GM18519 (cell line): ENCODE measurements around the gene HIC2.
"Not testable (repeated sequence)": the region's sequence is repeated elsewhere in the genome, so short reads cannot be mapped to it uniquely, and the experiment has no call there.

Experiments
- ATAC-seq: cut with Tn5 transposase; IDR thresholded peaks from one replicate; pipeline ENCODE4 v1.9.1; 2021; ENCODE audit warnings: mild to moderate bottlenecking, moderate library complexity; ENCODE audit not compliant: unreplicated experiment, low FRiP score

HIC2 gene

DNA sequence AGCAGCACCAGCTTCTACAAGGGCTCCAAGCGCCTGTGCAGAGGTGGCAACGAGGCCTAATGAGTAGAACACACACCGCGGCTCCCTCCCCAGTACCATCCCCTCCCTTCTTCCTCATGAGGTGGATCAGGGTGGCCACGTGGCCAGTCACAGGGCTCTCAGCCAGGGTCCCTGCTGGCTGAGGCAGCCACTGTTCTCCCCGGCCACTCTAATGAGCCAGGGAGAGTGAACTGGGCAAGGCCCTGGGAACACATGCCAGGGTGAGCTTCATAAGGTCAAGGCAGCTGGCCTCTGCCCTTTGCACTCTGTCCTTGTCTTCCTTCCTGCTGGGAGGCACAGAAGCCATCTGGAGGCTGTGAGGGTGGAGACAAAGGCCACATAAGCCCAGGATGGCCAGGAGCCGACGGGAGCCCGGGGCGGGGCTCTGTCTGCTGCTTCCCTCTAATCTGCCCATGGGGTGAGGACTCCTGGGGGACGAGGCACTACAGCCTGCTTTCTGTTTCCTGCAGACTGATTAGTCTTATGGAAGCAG is 72.0 kb downstream of the HIC2 start:
- not testable (repeated sequence) for ATAC-seq

DNA sequence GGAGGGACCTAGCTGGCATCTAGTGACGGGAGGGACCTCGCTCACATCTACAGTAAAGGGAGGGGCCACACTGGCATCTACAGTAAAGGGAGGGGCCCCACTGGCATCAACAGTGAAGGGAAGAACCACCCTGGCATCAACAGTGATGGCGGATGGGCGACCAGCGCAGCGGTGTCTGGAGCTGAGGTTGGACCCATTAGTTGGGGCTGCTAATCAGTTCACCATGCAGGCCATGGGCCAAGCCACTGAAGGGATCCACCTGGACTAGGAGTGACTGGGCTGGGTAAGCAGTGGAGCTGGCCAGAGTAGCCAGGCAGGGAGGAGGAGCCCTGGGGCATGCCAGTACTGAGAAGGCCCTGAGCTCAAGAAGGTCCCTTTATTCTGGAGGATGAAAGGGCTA is 73.4 kb downstream of the HIC2 start:
- ATAC-seq: not testable (repeated sequence)

GRCh38 chr22:21492271-21492670 is 75.1 kb downstream of the HIC2 start:
- ATAC-seq: not testable (repeated sequence)

DNA sequence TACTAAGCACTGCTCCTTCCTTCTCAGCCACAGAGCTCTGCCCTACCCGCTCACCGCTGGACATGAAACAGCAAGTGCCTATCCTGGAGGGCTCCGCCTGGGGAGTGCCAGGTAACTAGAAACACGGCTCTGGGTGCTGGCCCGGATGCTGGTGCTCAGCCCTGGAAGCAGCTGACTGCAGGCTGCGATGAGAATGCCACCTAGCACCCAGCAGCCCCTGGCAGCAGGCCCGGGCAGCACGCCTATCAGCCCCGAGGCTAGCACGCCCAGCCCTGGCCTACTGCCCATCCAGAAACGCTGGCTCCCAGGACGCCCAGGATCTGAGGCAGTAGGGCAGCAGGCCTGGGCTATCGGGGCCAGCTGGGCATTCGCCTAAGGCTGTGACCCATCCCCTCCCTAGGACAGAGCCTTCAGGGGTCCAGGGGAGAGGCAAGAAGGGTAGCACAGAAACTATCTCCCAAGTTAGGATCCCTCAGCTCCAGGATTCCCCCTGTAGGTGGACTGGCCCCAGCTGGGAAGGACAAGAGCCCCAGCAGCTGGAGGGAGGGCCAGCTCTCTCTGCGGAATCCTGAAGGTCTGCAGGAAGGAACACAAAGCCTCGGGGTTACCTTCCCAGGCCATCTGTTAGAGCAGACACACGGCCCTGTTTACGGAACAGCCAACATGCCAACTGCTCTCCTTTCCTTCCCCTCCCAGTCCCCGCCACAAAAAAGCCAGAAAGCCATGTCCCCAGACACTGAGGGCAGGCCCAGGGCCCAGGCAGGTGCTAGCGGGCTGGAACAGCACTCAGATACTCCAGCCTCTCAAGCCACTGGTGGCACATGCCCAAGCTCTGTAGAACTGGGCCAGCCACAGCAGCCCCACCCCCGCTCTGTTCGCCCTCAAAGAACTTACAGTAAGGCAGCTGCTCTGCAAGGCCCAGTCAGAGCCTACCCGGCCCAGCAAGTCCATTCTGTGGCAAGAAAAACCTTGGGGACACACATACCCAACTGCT is 76.9 kb downstream of the HIC2 start:
- not testable (repeated sequence) for ATAC-seq

DNA sequence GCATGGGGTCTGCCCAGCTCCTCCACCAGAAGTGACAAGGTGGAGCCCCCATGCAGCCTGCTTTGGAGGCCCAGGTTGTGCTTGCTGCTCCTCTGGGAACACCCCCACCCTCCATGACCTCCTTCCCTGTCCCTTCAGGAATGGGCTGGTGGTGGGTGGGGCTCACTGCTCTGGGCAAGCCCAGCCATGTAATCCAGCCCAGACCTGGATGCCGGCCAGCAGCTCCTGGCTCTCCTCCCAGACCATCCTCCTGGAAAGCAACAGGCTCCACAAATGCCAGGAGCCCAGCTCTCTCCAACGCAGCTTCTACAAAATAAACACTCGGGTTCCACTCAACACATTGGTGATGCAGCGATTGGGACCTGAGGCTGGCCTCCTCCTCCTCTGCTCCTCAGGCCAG is 80.8 kb downstream of the HIC2 start:
- not testable (repeated sequence) for ATAC-seq

DNA sequence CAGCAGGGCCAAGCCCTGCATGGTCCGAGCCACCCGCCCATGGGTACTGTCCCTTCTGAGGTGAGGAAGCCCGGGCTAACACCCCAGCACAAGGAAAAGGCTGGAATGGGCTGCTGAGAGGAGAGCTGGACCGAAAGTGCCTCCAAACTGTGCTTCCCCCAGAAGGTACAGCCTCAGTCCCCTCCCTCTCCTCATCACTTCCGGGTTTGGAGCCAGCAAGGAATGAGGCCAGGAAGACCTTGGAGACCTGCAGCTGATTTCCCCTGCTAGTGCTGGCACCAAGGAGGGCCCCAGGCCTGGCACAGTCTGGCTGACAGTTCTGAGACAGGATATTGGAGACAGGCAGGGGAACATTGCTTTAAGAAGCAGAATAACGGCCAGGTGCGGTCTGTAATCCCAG is 81.3 kb downstream of the HIC2 start:
- not testable (repeated sequence) for ATAC-seq

- ATAC-seq: not testable (repeated sequence)
Observed at GRCh38 chr22:21499623-21500506, 82.7 kb downstream of the HIC2 start.
